IMR-90 (cell line): ENCODE data around the gene FCRL6. TPM values are rescaled to one million over a fixed set of nuclear protein-coding genes. Genes with fewer than 3 reads are reported as not detected.

Source experiments
- ATAC-seq: fragments of 200-7000 bp; cut with Tn5 transposase; 2 replicates; pipeline ENCODE4 v1.9.1; 2020; ENCODE audit warnings: low read depth, mild to moderate bottlenecking, moderate library complexity
- BruUV-seq: library from RNA; stranded (reverse); fragments of 400-500 nt; replicated peaks from 2 replicates; lab custom pipeline; 2021; lab: Mats Ljungman, UMichigan
- CTCF ChIA-PET: fragments of 300-600 bp; formaldehyde crosslinking; extraction: SDS; loops from one replicate; lab custom pipeline; 2021; ENCODE audit warnings: antibody characterized with exemption; lab: Yijun Ruan, JAX
- POLR2A ChIA-PET: fragments of 300-600 bp; sonication (Branson Sonifier 250); formaldehyde crosslinking; loops from one replicate; lab custom pipeline; 2022; ENCODE audit warnings: antibody characterized with exemption; ENCODE audit not compliant: unreplicated experiment; lab: Charles Lee
- DNase-seq: peaks from one replicate; pipeline ENCODE4 v3.0.0; 2013
- H2AFZ ChIP-seq: replicated peaks from 2 replicates; pipeline ENCODE3; 2013; ENCODE audit warnings: low read length, mild to moderate bottlenecking; ENCODE audit not compliant: poor library complexity
- H2AK5ac ChIP-seq: 2 replicates; pipeline ENCODE4 v1.6.1; 2013; ENCODE audit warnings: low read depth, low read length, inconsistent platforms
- H2AK9ac ChIP-seq: replicated peaks from 2 replicates; pipeline ENCODE3; 2013; ENCODE audit warnings: mild to moderate bottlenecking, low read depth, low read length, moderate library complexity; ENCODE audit not compliant: poor library complexity
- H2BK120ac ChIP-seq: 2 replicates; pipeline ENCODE4 v1.6.1; 2013; ENCODE audit warnings: low read depth, low read length, inconsistent platforms
- H2BK15ac ChIP-seq: 3 replicates; pipeline ENCODE4 v1.6.1; 2013; ENCODE audit warnings: low read depth, low read length, inconsistent platforms
- H2BK20ac ChIP-seq: 2 replicates; pipeline ENCODE4 v1.6.1; 2013; ENCODE audit warnings: low read depth, mild to moderate bottlenecking, inconsistent platforms, low read length, moderate library complexity
- H2BK5ac ChIP-seq: 2 replicates; pipeline ENCODE4 v1.6.1; 2013; ENCODE audit warnings: mild to moderate bottlenecking, low read depth, low read length, inconsistent platforms; ENCODE audit not compliant: poor library complexity, severe bottlenecking
- H3K14ac ChIP-seq: replicated peaks from 2 replicates; pipeline ENCODE4 v1.6.1; 2013; ENCODE audit warnings: low read depth, low read length, inconsistent platforms
- H3K18ac ChIP-seq: 2 replicates; pipeline ENCODE4 v1.6.1; 2013; ENCODE audit warnings: low read depth, low read length, control low read depth
- H3K23ac ChIP-seq: 2 replicates; pipeline ENCODE4 v1.6.1; 2013; ENCODE audit warnings: low read depth, low read length, inconsistent platforms
- H3K27ac ChIP-seq: 2 replicates; pipeline ENCODE4 v1.5.1; 2013; ENCODE audit warnings: mild to moderate bottlenecking, control low read depth, low read length; ENCODE audit not compliant: insufficient read depth
- H3K27me3 ChIP-seq: 2 replicates; pipeline ENCODE4 v1.6.1; 2013; ENCODE audit warnings: low read length; ENCODE audit not compliant: control insufficient read depth, insufficient read depth
- H3K36me3 ChIP-seq: 2 replicates; pipeline ENCODE4 v1.6.1; 2013; ENCODE audit warnings: low read length, mixed read lengths; ENCODE audit not compliant: control insufficient read depth, insufficient read depth
- H3K4ac ChIP-seq: 2 replicates; pipeline ENCODE4 v1.6.1; 2013; ENCODE audit warnings: low read depth, low read length, inconsistent platforms
- H3K4me1 ChIP-seq: 2 replicates; pipeline ENCODE4 v1.6.1; 2013; ENCODE audit warnings: low read length, mixed read lengths; ENCODE audit not compliant: control insufficient read depth, insufficient read depth
- H3K4me2 ChIP-seq: 2 replicates; pipeline ENCODE4 v1.6.1; 2013; ENCODE audit warnings: low read depth, mild to moderate bottlenecking, control low read depth, low read length, moderate library complexity
- H3K4me3 ChIP-seq: 2 replicates; pipeline ENCODE4 v1.5.1; 2013; ENCODE audit warnings: low read depth, mild to moderate bottlenecking, control low read depth, low read length, moderate library complexity; ENCODE audit not compliant: insufficient read depth
- H3K56ac ChIP-seq: 2 replicates; pipeline ENCODE4 v1.6.1; 2013; ENCODE audit warnings: low read length, inconsistent platforms; ENCODE audit not compliant: insufficient read depth; ENCODE audit errors: extremely low read depth
- H3K79me1 ChIP-seq, 2 experiments: 2 replicates each; pipeline ENCODE4 v1.6.1; 2013; ENCODE audit warnings: low read length in 2 of 2, inconsistent platforms in 1 of 2, low read depth in 1 of 2
- H3K9ac ChIP-seq: 2 replicates; pipeline ENCODE4 v1.6.1; 2013; ENCODE audit warnings: low read depth, low read length, control low read depth
- H3K9me1 ChIP-seq: 2 replicates; pipeline ENCODE4 v1.6.1; 2013; ENCODE audit warnings: low read length, inconsistent platforms; ENCODE audit not compliant: insufficient read depth
- H3K9me3 ChIP-seq: 2 replicates; pipeline ENCODE4 v1.6.1; 2013; ENCODE audit warnings: low read length; ENCODE audit not compliant: control insufficient read depth, insufficient read depth
- H4K20me1 ChIP-seq: 2 replicates; pipeline ENCODE4 v1.6.1; 2013; ENCODE audit warnings: low read length, inconsistent platforms; ENCODE audit not compliant: insufficient read depth
- H4K5ac ChIP-seq: 2 replicates; pipeline ENCODE4 v1.6.1; 2013; ENCODE audit warnings: mild to moderate bottlenecking, low read depth, low read length, control low read depth
- H4K8ac ChIP-seq, 2 experiments: 2 replicates each; pipeline ENCODE4 v1.6.1; 2013; ENCODE audit warnings: low read depth in 2 of 2, low read length in 2 of 2, control low read depth in 1 of 2, inconsistent platforms in 1 of 2
- H4K91ac ChIP-seq: 2 replicates; pipeline ENCODE4 v1.6.1; 2013; ENCODE audit warnings: low read depth, low read length, inconsistent platforms; ENCODE audit not compliant: insufficient read depth
- CHD1 ChIP-seq: IDR thresholded peaks from 2 replicates; pipeline ENCODE4 v1.6.1; 2012; ENCODE audit warnings: low read depth, low read length, improper control_type of control experiment
- CTCF ChIP-seq: conservative IDR thresholded peaks from 2 replicates; pipeline ENCODE4 v1.5.1; 2012; ENCODE audit warnings: mild to moderate bottlenecking, low read depth, low read length, improper control_type of control experiment
- FOS ChIP-seq: fragments of 150-350 bp; IDR thresholded peaks from 2 replicates; pipeline ENCODE4 v1.6.1; 2016; ENCODE audit warnings: low read depth, low read length
- MAFK ChIP-seq: IDR thresholded peaks from 2 replicates; pipeline ENCODE4 v1.6.1; 2012; ENCODE audit warnings: low read depth, low read length, improper control_type of control experiment
- MAZ ChIP-seq: IDR thresholded peaks from 2 replicates; pipeline ENCODE4 v1.6.1; 2012; ENCODE audit warnings: low read depth, mild to moderate bottlenecking, low read length, improper control_type of control experiment, moderate library complexity, borderline replicate concordance
- MXI1 ChIP-seq: IDR thresholded peaks from 2 replicates; pipeline ENCODE4 v1.6.1; 2012; ENCODE audit warnings: low read depth, mild to moderate bottlenecking, low read length, moderate library complexity, borderline replicate concordance
- NFE2L2 ChIP-seq: fragments of 150-350 bp; IDR thresholded peaks from 2 replicates; pipeline ENCODE4 v1.6.1; 2016; ENCODE audit warnings: low read depth, mild to moderate bottlenecking, low read length
- RAD21 ChIP-seq: IDR thresholded peaks from 2 replicates; pipeline ENCODE4 v1.6.1; 2012; ENCODE audit warnings: low read length, improper control_type of control experiment
- RCOR1 ChIP-seq: IDR thresholded peaks from 2 replicates; pipeline ENCODE4 v1.6.1; 2012; ENCODE audit warnings: mild to moderate bottlenecking, low read length, improper control_type of control experiment; ENCODE audit not compliant: insufficient replicate concordance
- RFX5 ChIP-seq: IDR thresholded peaks from 2 replicates; pipeline ENCODE4 v1.8.0; 2012; ENCODE audit warnings: low read depth, mild to moderate bottlenecking, low read length, moderate library complexity
- SMC3 ChIP-seq: fragments of 150-350 bp; IDR thresholded peaks from 2 replicates; pipeline ENCODE4 v1.6.1; 2016; ENCODE audit warnings: low read depth, mild to moderate bottlenecking, antibody characterized with exemption, low read length, moderate library complexity
- WGBS, 2 experiments: methylation state at CpG; one replicate each; pipeline versions ENCODE4 v1.1.5 to v1.1.7; 2013; ENCODE audit warnings: missing lambda C conversion rate in 2 of 2; ENCODE audit not compliant: insufficient read length in 1 of 2; ENCODE audit errors: extremely low coverage in 2 of 2; 5-methylcytosine and 5-hydroxymethylcytosine counted together
- dilution Hi-C: fragments of 300-500 bp; cut with HindIII; formaldehyde crosslinking; loops from one replicate; pipeline ENCODE4 v1.14.3; 2018; ENCODE audit warnings: low sequenced_read_pairs; ENCODE audit not compliant: unreplicated experiment
- in situ Hi-C: fragments of 300-500 bp; cut with MboI; formaldehyde crosslinking; loops from 3 replicates; pipeline ENCODE4 v1.14.3; 2019; ENCODE audit warnings: low sequenced_read_pairs, inconsistent platforms, mixed read lengths
- intact Hi-C: fragments of 100-400 bp; cut with micrococcal nuclease; formaldehyde crosslinking; loops from 2 replicates; pipeline ENCODE4 v1.10.0; 2022
- polyA plus RNA-seq, 3 experiments: library from polyadenylated mRNA; depleted of rRNA; stranded (reverse); fragments of >200 nt; gene quantifications; 2 replicates each; pipeline ENCODE4 v1.2.3, GENCODE V29; 2012; ENCODE audit warnings: low replicate concordance in 1 of 3
- total RNA-seq: library from RNA; depleted of rRNA; stranded (reverse); fragments of >200 nt; gene quantifications from 2 replicates; pipeline ENCODE4 v1.2.3, GENCODE V29; 2012

FCRL6 gene
- total and polyA plus RNA-seq, 2 of the 4 experiments (the other 2 are of a cell fraction): not detected

GRCh38 chr1:159828176-159828575 lies 26.0 kb downstream of the FCRL6 start:
- no peak overlapping the region for H3K27ac ChIP-seq
- no peak overlapping the region for H4K8ac ChIP-seq
- intact Hi-C loops: no loop called here
- DNase-seq: no peak
- no peak overlapping the region for H2BK5ac ChIP-seq
- H3K4me2 ChIP-seq: no peak overlapping the region
- no peak overlapping the region for H3K23ac ChIP-seq
- dilution Hi-C loops: no loop called here
- no peaks in the 10 kb centered on the region for H4K20me1 ChIP-seq
- H3K4me3 ChIP-seq: no peak overlapping the region
- H3K56ac ChIP-seq: no peak overlapping the region
- no peaks in the 10 kb centered on the region for H3K9me3 ChIP-seq
- H3K4ac ChIP-seq: no peak overlapping the region
- H3K4me1 ChIP-seq: peaks cover 2% of the 10 kb centered on the region
- H3K79me1 ChIP-seq: no peaks in the 10 kb centered on the region
- ChIA-PET POLR2A (no interaction called here), CTCF (interaction anchor here (0.8 kb wide), 1 partner anchor 29 kb away, joined by 3 read pairs; no protein-coding TSS in a partner anchor)
- in situ Hi-C loops: no loop called here
- 0 out of 2 replicates have a peak, but pooled peaks cover 3% of the 10 kb centered on the region for H3K9me1 ChIP-seq
- TF ChIP-seq SMC3 (no peak), NFE2L2 (no peak), MAZ (no peak), MXI1 (no peak), RFX5 (no peak), CHD1 (no peak), FOS (no peak), MAFK (no peak), CTCF (no peak), RAD21 (no peak), RCOR1 (no peak)
- no peak overlapping the region for H3K14ac ChIP-seq
- H2AFZ ChIP-seq: no peak overlapping the region
- no CpG with 5 or more reads among the region's 3 CpGs for WGBS, 2 experiments
- no peak overlapping the region for H2AK5ac ChIP-seq
- no peak overlapping the region for H4K5ac ChIP-seq
- H2BK120ac ChIP-seq: no peak overlapping the region
- no peak for ATAC-seq
- BruUV-seq: no TSS peak
- H2BK20ac ChIP-seq: no peak overlapping the region
- no peak overlapping the region for H3K18ac ChIP-seq
- H4K91ac ChIP-seq: no peak overlapping the region
- no peak overlapping the region for H2AK9ac ChIP-seq
- no peak overlapping the region for H2BK15ac ChIP-seq
- no peaks in the 10 kb centered on the region for H3K36me3 ChIP-seq
- peaks cover 6% of the 10 kb centered on the region for H3K27me3 ChIP-seq
- no peak overlapping the region for H3K9ac ChIP-seq
